ENCODE data around the gene MPZL1.

- TF ChIP-seq CTCF (conservative IDR thresholded peaks at IDR 0.05) (no peak), ZFX (IDR thresholded peaks at IDR 0.05) (no peak)
Observed at GRCh38 chr1:167678422-167678821, 43.4 kb upstream of the MPZL1 start.

All from C4-2B (cell line).